GM19463 (cell line): ENCODE results near the gene IGFALS.

Experiments used
- ATAC-seq: cut with Tn5 transposase; IDR thresholded peaks from one replicate; pipeline ENCODE4 v1.9.1; 2021; ENCODE audit warnings: mild to moderate bottlenecking, moderate library complexity; ENCODE audit not compliant: unreplicated experiment

Gene IGFALS

DNA sequence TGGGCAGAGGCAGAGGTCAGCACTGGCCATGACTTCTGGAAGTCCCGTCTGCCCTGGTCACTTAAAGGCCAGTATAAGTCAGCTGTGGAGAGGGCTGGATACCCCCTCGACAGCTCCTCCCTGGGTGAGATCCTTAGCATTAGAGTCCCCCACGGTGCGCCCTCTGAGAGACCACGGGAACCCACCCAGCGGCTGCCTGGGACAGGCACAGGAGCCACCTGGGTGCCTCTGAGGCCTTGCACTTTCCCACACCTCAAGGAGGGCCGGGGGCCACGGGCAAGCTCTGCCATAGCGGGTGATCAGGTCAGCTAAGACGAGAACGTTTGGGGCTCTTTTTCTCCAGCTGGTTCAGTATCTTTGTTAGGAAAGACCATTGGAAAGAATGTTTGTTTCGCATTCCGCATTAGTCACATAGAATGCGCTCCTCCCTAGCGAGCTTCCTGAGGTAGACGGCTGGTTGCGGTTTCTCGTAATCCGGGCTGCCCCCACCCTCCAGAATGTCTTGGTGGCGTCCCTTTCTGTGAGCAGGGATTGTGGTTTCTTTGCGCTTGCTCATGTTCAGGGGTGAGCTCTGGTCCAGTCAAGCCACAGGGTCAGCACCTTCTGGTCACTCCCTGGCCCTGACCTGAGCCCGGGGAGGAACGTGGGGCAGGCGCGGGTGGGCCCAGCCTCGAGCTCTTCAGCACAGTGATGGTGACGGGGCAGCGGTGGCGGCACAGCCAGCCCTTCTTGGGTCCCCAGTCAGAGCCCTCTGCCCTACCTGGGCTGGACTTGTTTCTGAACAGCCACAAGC, 47.4 kb downstream of the IGFALS start:
- no peak for ATAC-seq

DNA sequence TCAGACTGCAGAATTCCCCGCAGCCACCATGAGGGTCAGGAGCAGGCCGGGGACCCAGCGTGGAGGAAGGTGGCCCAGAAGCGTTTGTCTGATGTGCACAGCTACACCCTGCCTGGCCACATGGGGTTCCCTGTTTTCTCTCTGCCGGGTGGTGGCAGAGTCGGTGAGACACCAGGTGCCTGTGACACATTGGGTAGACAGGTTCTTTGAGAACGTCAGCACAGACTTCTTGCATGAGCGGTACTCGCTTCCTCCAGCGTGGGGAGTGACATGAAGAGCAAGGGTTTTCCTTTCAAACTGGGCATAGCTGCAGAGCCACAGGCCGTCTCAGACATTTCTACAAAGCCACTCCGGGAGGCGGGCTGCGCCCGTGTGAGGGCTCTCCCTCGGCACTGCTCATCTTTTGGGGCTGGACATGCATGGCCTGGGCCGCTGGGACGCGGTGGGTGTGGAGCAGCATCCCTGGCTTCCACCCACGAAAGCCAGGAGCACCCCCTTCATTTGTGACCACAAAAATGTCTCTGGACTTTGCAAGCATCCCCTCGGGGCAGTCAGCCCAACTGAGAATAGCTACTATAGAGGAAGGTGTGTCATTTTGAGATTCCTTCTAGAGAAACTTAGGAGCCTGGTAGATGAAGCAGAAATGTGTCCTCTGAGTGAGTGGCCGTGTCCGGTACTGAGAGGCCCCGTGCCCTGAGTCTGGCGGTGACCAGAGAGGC, 48.2 kb downstream of the IGFALS start:
- ATAC-seq: no peak

DNA sequence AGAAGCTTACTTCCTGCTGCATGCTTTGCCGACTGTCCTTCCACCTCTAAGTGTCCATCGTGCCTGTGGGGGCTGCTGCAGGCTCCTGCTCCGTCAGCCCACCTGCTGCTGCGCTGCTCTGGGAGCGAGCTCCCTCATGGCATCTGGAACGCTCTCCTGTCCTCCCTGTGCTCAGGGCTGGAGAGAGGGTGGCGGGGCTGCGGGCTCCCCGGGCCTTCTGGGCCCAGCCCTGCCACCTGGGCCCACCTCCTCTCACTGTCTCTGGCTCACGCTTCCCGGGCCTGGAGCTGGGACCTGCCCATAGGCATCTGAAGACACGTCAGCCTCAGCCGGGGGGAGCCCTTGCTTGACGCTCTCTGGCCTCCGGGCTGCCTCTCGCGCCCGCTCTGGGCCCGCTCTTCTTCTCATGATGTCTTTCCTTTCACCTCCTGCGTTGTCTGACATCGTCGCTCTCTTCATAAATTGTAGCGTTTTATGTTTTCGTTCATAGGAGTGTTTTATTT, 49.1 kb downstream of the IGFALS start:
- ATAC-seq: no peak

DNA sequence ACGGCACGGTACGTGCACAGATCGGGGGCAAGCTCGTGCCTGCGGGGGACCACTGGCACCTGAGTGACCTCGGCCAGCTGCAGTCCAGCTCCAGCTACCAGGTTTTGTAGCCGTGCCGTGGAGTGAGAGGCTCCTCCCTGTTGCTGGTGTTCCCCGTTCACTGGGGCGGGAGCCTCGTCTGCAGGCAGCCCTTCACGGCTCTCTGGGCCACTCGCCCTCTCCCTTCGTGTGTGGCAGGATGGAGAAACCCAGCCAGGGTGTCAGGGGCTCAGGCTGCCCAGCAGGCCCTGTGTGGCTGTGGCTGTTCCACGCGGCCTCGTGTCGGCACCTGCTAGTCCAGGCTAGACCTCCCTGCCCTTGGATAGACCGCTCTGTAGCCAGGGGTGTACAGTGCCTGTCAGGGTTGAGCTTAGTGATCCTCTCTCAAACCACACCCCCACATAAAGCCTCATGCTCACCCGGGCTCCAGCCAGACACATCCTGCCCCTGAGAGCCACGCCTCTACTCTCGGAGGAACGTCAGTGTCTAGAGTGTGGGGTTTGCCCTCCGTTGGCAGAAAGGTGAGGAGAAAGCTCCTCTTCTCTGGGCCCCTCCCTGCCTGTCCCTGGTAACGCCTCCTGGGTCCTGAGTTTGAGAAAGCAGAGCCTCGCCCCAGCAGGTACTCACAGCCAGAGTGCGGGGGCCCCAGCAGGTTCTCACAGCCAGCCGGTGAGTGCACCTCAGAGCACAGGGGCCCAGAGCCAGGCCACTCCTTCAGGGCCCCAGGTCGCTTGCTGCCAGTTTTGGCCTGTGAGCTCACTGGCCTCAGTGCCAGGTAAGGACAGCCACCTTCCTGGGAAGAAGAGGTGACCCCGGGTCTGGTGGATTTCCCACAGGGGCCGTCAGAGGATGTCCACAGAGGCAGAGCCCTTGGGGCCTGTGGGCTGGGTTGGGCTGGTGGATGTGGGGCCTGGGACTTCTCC, 49.8 kb downstream of the IGFALS start:
- no peak for ATAC-seq

DNA sequence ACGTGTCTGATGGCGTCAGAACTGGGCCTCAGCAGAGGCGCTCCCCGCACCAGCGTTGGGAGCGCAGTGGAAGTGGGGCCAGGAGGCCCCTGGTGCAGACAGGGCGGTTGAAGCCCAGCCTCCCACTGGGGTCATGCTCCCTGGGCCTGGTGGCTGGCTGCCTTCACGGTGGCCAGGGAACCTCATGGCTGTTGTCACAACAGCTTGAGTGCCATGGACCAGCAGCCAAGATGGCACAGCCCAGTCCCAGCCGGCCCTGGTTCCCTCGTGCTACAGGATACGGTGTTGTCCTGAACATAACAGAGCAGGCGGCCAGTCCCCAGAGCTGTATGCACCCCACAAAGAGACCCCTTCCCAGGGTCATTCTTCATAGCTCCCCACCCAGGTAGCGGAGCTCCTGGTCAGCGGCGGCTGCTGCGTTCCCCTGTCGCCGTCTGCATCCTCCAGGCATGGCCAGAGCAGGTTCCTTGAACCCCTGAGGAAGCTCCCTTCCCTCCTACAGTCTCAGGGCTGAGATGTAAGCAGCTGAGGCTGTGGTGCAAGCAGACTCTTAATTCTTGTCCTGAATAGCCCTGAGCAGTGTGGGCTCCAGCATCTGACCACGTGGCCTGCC, 51.8 kb downstream of the IGFALS start:
- no peak for ATAC-seq

DNA sequence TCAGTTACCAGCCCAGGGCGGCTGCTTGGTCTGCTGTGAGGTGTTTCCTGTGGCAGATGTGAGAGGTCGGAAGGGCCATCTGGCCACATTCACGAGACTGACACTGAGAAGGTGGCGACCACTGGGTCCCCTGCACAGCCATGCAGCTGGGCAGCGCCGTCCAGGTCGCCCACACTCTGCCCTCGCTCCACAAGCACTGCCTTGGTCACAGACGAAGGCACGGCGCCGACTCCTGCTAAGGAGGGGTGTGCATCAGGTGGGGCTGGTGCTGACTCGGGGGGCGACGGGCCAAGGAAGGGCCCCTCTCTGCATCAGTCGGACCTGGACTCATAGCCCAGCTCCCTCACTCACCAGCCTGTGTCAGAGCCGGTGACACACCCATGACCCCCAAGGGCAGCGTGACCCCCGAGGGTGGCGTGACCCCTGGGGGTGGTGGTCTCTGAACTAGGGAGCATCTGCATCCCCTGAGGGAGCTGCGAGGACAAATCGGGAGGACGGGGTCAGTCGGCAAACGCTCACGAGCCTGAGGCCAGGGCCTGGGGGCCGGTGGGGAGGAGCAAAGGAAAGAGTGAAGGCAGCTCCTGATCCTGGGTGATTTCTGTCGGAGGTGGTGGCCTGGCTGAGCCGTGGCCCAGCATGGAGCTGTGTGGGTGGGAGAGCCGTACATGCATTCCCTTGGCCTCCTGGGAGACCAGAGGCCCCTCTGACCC, 52.6 kb downstream of the IGFALS start:
- no peak for ATAC-seq
